HepG2 (cell line): ENCODE measurements around the gene UBL3. TPM values are rescaled to one million over a fixed set of nuclear protein-coding genes. Genes with fewer than 3 reads are reported as not detected.

Experiments used
- ATAC-seq: fragments of 200-7000 bp; cut with Tn5 transposase; 3 replicates; pipeline ENCODE4 v1.9.1; 2020; ENCODE audit warnings: mild to moderate bottlenecking, moderate library complexity
- BruUV-seq: library from RNA; stranded (reverse); fragments of 400-500 nt; replicated peaks from 2 replicates; lab custom pipeline; 2021; lab: Mats Ljungman, UMichigan
- CTCF ChIA-PET: fragments of 300-600 bp; formaldehyde crosslinking; extraction: SDS; loops from one replicate; lab custom pipeline; 2021; ENCODE audit warnings: low total read pairs, inconsistent platforms, low intra/inter-chr PET ratio; lab: Yijun Ruan, JAX
- POLR2A ChIA-PET: fragments of 350-600 bp; sonication (Branson Sonifier 250); formaldehyde crosslinking; loops from one replicate; lab custom pipeline; 2020; ENCODE audit warnings: antibody characterized with exemption, inconsistent platforms; lab: Yijun Ruan, JAX
- DNase-seq: peaks from one replicate; pipeline ENCODE4 v3.0.0-alpha.2; 2015; ENCODE audit warnings: low spot score
- FAIRE-seq: peaks from 3 replicates; lab custom pipeline; 2011; peaks lifted over from hg19 to GRCh38; lab: Jason Lieb, UNC
- H2AFZ ChIP-seq: one replicate; pipeline ENCODE4 v1.6.1; 2011; ENCODE audit warnings: low read length, inconsistent platforms
- H3K27ac ChIP-seq: fragments of 300-600 bp; 3 replicates; pipeline ENCODE4 v1.8.0; 2011; ENCODE audit warnings: mixed run types, mild to moderate bottlenecking, mixed read lengths, low read length, inconsistent platforms; ENCODE audit not compliant: insufficient read depth; ENCODE audit errors: extremely low read length
- H3K27me3 ChIP-seq, 2 experiments: fragments of 200-600 bp in 1 of 2; 2 replicates in 1 of 2; 3 replicates in 1 of 2; pipeline versions ENCODE4 v1.6.0 to v1.8.0; 2011; ENCODE audit warnings: low read length in 2 of 2, mild to moderate bottlenecking in 2 of 2, moderate library complexity in 2 of 2, inconsistent platforms in 1 of 2; ENCODE audit not compliant: insufficient read depth in 2 of 2, control insufficient read depth in 1 of 2
- H3K36me3 ChIP-seq, 2 experiments: fragments of 200-600 bp in 1 of 2; replicated peaks in 1 of 2; 2 replicates in 1 of 2; 3 replicates in 1 of 2; pipeline versions ENCODE4 v1.5.1 to v1.8.0; 2011; ENCODE audit warnings: low read length in 2 of 2, inconsistent platforms in 1 of 2; ENCODE audit not compliant: insufficient read depth in 2 of 2, control insufficient read depth in 1 of 2
- H3K4me1 ChIP-seq: 2 replicates; pipeline ENCODE4 v1.5.1; 2012; ENCODE audit warnings: low read length, inconsistent platforms; ENCODE audit not compliant: insufficient read depth
- H3K4me2 ChIP-seq: 2 replicates; pipeline ENCODE4 v1.6.0; 2011; ENCODE audit warnings: low read depth, low read length, inconsistent platforms
- H3K4me3 ChIP-seq, 3 experiments: fragments of 200-600 bp in 1 of 3; sonication (generic), shearing (Covaris generic) in 1 of 3; replicated peaks in 1 of 3; 2 replicates each; pipeline ENCODE4 v1.5.1; 2011 to 2016; ENCODE audit warnings: low read length in 3 of 3, inconsistent platforms in 2 of 3, low read depth in 2 of 3, mild to moderate bottlenecking in 2 of 3, control low read depth in 1 of 3, mixed read lengths in 1 of 3; ENCODE audit not compliant: insufficient read depth in 1 of 3
- H3K79me2 ChIP-seq: one replicate; pipeline ENCODE4 v1.6.1; 2011; ENCODE audit warnings: low read length, inconsistent platforms; ENCODE audit not compliant: insufficient read depth
- H3K9ac ChIP-seq: 2 replicates; pipeline ENCODE4 v1.6.0; 2011; ENCODE audit warnings: mild to moderate bottlenecking, low read depth, low read length, inconsistent platforms; ENCODE audit not compliant: insufficient read depth
- H3K9me3 ChIP-seq: 2 replicates; pipeline ENCODE4 v1.5.1; 2012; ENCODE audit warnings: mild to moderate bottlenecking, low read length
- H4K20me1 ChIP-seq: 2 replicates; pipeline ENCODE4 v1.6.0; 2011; ENCODE audit warnings: inconsistent platforms, mild to moderate bottlenecking, low read length, moderate library complexity; ENCODE audit not compliant: insufficient read depth
- CEBPB ChIP-seq: IDR thresholded peaks from 2 replicates; pipeline ENCODE4 v1.6.1; 2011; ENCODE audit warnings: low read depth, low read length, improper control_type of control experiment, borderline replicate concordance
- RARA ChIP-seq: IDR thresholded peaks from 2 replicates; pipeline ENCODE4 v1.6.1; 2016; ENCODE audit warnings: missing genetic modification reagents, missing compliant biosample characterization
- SMC3 ChIP-seq: IDR thresholded peaks from 2 replicates; pipeline ENCODE4 v1.6.1; 2011; ENCODE audit warnings: low read length, improper control_type of control experiment
- STAG1 ChIP-seq: sonication (generic); formaldehyde crosslinking; IDR thresholded peaks from 2 replicates; pipeline ENCODE4 v1.4.0; 2020; ENCODE audit warnings: missing genetic modification reagents
- TMF1 ChIP-seq: sonication (generic); formaldehyde crosslinking; IDR thresholded peaks from 2 replicates; pipeline ENCODE4 v1.8.1; 2022; ENCODE audit warnings: low read depth, missing genetic modification reagents
- ZFP36L2 ChIP-seq: sonication (generic); formaldehyde crosslinking; IDR thresholded peaks from 2 replicates; pipeline ENCODE4 v1.4.0; 2020; ENCODE audit warnings: missing genetic modification reagents
- WGBS: methylation state at CpG from one replicate; pipeline ENCODE4 v1.1.6; 2017; ENCODE audit warnings: low lambda C conversion rate; 5-methylcytosine and 5-hydroxymethylcytosine counted together
- in situ Hi-C: cut with HindIII; loops from 2 replicates; pipeline ENCODE4 v1.10.0; 2017; ENCODE audit warnings: low pct_unique_long_range_greater_than_20kb; ENCODE audit not compliant: extremely low pct_ligation_motif_present
- intact Hi-C: fragments of 100-400 bp; cut with micrococcal nuclease; formaldehyde crosslinking; loops from one replicate; pipeline ENCODE4 v1.10.0; 2022; ENCODE audit not compliant: unreplicated experiment
- polyA plus RNA-seq, 8 experiments: library from polyadenylated mRNA; depleted of rRNA in 3 of 8; stranded (reverse) in 7 of 8; unstranded in 1 of 8; fragments of >200 nt; fragmentation: Illumina TruSeq in 4 of 8; extraction: Trizol in 4 of 8; gene quantifications; 2 replicates each; pipeline versions ENCODE4 v1.2.1 to v1.2.3, GENCODE V29; 2011 to 2016; ENCODE audit warnings: low read depth in 4 of 8, missing spikeins in 1 of 8, mixed read lengths in 1 of 8; ENCODE audit not compliant: insufficient read depth in 1 of 8
- total RNA-seq, 5 experiments: library from RNA; depleted of rRNA; stranded (reverse); fragments of >200 nt; fragmentation: Illumina TruSeq; extraction: Trizol; gene quantifications; 2 replicates each; pipeline ENCODE4 v1.2.3, GENCODE V29; 2016; ENCODE audit warnings: low read depth in 1 of 5
- TF ChIP-seq, protein P1 (sequence below): sonication (generic); formaldehyde crosslinking; IDR thresholded peaks from 2 replicates; pipeline ENCODE4 v1.5.0; 2020; ENCODE audit warnings: mild to moderate bottlenecking, missing genetic modification reagents, moderate library complexity
- TF ChIP-seq, protein P2 (sequence below): sonication (generic); formaldehyde crosslinking; IDR thresholded peaks from 2 replicates; pipeline ENCODE4 v1.5.0; 2020; ENCODE audit warnings: mild to moderate bottlenecking, missing genetic modification reagents, borderline replicate concordance

Gene UBL3
- total and polyA plus RNA-seq, 2 of the 13 experiments (the other 11 are each of a cell fraction or from before 2014, with no cell fraction given) = 7.4 to 9.6 TPM

DNA sequence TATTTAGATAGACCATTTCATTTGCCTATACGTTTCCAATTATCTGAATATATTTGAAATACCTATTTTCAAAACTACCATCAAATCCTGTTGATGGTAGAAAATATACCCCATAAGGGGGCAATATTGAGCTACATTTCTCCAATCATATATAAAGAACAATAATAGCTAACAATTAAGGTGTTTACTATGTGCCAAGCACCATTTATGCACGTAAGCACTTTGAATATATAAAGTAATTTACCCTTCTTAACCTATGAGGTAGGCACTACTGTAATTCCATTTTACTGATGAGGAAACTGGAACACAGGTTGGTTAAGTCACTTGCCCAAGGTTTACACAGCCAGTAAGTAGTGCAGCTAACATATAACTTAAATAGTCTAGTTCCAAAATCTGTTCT is 79.2 kb downstream of the UBL3 start:
- DNase-seq (peak; percentile 23), FAIRE-seq (no peak), ATAC-seq (peak; percentile 25; the same call in 1 of the 3 replicates)
- ChIA-PET CTCF (interaction anchor here (1.5 to 2.9 kb wide), 3 partner anchors 153 to 343 kb away, joined by 4 to 46 read pairs (median 7); no protein-coding TSS in a partner anchor), POLR2A (interaction anchor here (0.8 to 1.0 kb wide), 3 partner anchors 153 to 344 kb away, joined by 4 to 5 read pairs (median 4); no protein-coding TSS in a partner anchor)
- in situ Hi-C loops (loop anchor here (5.0 to 10.0 kb wide), 2 partner anchors 154 to 341 kb away; no protein-coding TSS in a partner anchor), intact Hi-C loops (loop anchor here (1.0 to 5.0 kb wide), 3 partner anchors 71 to 342 kb away; no protein-coding TSS in a partner anchor)
- Histone ChIP-seq H3K4me1 (no peaks in the 10 kb centered on the region), H4K20me1 (no peaks in the 10 kb centered on the region), H3K27me3 (no peaks in the 10 kb centered on the region), H3K79me2 (no peaks in the 10 kb centered on the region), H3K9ac (no peak overlapping the region), H3K9me3 (no peaks in the 10 kb centered on the region), H2AFZ (no peak overlapping the region), H3K36me3 (peaks cover 0 to 3% of the 10 kb centered on the region in 2 experiments; a peak in 1 of 5 replicates), H3K4me2 (no peak overlapping the region), H3K4me3 (no peak overlapping the region), H3K27ac (no peak overlapping the region)
- WGBS = 71% methylated on average over 2 of the region's 2 CpGs
- BruUV-seq = no TSS peak
- TF ChIP-seq STAG1 (CRISPR knock-in tag) (peak; percentile 75), ZFP36L2 (no peak), SMC3 (peak; percentile 46), TMF1 (CRISPR knock-in tag) (no peak)
- TF ChIP-seq, protein P1, sequence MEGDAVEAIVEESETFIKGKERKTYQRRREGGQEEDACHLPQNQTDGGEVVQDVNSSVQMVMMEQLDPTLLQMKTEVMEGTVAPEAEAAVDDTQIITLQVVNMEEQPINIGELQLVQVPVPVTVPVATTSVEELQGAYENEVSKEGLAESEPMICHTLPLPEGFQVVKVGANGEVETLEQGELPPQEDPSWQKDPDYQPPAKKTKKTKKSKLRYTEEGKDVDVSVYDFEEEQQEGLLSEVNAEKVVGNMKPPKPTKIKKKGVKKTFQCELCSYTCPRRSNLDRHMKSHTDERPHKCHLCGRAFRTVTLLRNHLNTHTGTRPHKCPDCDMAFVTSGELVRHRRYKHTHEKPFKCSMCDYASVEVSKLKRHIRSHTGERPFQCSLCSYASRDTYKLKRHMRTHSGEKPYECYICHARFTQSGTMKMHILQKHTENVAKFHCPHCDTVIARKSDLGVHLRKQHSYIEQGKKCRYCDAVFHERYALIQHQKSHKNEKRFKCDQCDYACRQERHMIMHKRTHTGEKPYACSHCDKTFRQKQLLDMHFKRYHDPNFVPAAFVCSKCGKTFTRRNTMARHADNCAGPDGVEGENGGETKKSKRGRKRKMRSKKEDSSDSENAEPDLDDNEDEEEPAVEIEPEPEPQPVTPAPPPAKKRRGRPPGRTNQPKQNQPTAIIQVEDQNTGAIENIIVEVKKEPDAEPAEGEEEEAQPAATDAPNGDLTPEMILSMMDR (CRISPR knock-in tag) = peak; percentile 41

DNA sequence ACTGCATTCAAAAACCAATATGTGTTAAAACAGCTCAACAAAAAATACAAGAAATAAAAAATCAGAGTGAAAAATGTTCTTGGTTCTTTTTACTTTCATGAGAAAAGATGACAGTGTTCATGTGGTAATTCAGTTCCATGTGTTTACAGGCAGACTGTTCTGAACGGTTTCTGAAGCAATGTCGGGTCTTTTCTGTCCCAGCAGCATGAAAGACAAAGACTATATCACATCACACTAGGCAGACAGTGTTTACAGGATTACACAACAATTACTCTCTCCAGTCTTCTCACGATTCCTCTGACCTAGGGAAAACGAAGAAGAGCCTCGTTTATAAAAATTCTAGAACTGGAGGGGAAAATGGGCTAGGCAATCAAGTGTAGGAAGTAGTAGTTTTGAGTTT is 83.4 kb downstream of the UBL3 start:
- Histone ChIP-seq H3K36me3 (peaks cover 0 to 3% of the 10 kb centered on the region in 2 experiments; a peak in 1 of 5 replicates), H3K27ac (no peak overlapping the region), H3K79me2 (no peaks in the 10 kb centered on the region), H3K9ac (no peak overlapping the region), H3K4me1 (no peaks in the 10 kb centered on the region), H3K4me2 (no peak overlapping the region), H2AFZ (no peak overlapping the region), H3K27me3 (no peaks in the 10 kb centered on the region), H3K4me3 (no peak overlapping the region), H3K9me3 (no peaks in the 10 kb centered on the region), H4K20me1 (no peaks in the 10 kb centered on the region)
- DNase-seq (no peak), ATAC-seq (no peak), FAIRE-seq (no peak)
- intact Hi-C loops (no loop called here), in situ Hi-C loops (no loop called here)
- no TSS peak for BruUV-seq
- CTCF ChIA-PET = no interaction called here
- 71% methylated on average over 5 of the region's 5 CpGs for WGBS
- POLR2A ChIA-PET = no interaction called here
- TF ChIP-seq CEBPB = peak; percentile 52
- TF ChIP-seq, protein P2, sequence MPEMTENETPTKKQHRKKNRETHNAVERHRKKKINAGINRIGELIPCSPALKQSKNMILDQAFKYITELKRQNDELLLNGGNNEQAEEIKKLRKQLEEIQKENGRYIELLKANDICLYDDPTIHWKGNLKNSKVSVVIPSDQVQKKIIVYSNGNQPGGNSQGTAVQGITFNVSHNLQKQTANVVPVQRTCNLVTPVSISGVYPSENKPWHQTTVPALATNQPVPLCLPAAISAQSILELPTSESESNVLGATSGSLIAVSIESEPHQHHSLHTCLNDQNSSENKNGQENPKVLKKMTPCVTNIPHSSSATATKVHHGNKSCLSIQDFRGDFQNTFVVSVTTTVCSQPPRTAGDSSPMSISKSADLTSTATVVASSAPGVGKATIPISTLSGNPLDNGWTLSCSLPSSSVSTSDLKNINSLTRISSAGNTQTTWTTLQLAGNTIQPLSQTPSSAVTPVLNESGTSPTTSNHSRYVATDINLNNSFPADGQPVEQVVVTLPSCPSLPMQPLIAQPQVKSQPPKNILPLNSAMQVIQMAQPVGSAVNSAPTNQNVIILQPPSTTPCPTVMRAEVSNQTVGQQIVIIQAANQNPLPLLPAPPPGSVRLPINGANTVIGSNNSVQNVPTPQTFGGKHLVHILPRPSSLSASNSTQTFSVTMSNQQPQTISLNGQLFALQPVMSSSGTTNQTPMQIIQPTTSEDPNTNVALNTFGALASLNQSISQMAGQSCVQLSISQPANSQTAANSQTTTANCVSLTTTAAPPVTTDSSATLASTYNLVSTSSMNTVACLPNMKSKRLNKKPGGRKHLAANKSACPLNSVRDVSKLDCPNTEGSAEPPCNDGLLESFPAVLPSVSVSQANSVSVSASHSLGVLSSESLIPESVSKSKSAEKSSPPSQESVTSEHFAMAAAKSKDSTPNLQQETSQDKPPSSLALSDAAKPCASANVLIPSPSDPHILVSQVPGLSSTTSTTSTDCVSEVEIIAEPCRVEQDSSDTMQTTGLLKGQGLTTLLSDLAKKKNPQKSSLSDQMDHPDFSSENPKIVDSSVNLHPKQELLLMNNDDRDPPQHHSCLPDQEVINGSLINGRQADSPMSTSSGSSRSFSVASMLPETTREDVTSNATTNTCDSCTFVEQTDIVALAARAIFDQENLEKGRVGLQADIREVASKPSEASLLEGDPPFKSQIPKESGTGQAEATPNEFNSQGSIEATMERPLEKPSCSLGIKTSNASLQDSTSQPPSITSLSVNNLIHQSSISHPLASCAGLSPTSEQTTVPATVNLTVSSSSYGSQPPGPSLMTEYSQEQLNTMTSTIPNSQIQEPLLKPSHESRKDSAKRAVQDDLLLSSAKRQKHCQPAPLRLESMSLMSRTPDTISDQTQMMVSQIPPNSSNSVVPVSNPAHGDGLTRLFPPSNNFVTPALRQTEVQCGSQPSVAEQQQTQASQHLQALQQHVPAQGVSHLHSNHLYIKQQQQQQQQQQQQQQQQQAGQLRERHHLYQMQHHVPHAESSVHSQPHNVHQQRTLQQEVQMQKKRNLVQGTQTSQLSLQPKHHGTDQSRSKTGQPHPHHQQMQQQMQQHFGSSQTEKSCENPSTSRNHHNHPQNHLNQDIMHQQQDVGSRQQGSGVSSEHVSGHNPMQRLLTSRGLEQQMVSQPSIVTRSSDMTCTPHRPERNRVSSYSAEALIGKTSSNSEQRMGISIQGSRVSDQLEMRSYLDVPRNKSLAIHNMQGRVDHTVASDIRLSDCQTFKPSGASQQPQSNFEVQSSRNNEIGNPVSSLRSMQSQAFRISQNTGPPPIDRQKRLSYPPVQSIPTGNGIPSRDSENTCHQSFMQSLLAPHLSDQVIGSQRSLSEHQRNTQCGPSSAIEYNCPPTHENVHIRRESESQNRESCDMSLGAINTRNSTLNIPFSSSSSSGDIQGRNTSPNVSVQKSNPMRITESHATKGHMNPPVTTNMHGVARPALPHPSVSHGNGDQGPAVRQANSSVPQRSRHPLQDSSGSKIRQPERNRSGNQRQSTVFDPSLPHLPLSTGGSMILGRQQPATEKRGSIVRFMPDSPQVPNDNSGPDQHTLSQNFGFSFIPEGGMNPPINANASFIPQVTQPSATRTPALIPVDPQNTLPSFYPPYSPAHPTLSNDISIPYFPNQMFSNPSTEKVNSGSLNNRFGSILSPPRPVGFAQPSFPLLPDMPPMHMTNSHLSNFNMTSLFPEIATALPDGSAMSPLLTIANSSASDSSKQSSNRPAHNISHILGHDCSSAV = no peak
- no peak for TF ChIP-seq RARA (CRISPR knock-in tag)
